Breast epithelium (tissue), 3 donors: ENCODE results near the gene SUCO.

Experiments
- CTCF ChIP-seq, 3 donors: fragments of 450-650 bp; IDR thresholded peaks; one replicate each; pipeline ENCODE4 v1.5.1; 2016 to 2017; ENCODE audit warnings: antibody characterized with exemption in 3 of 3, mild to moderate bottlenecking in 3 of 3, moderate library complexity in 3 of 3
- POLR2A ChIP-seq: fragments of 450-650 bp; IDR thresholded peaks from one replicate; pipeline ENCODE4 v1.6.1; 2016; ENCODE audit warnings: antibody characterized with exemption, mild to moderate bottlenecking, moderate library complexity

GRCh38 chr1:172609528-172609927 lies 76.6 kb downstream of the SUCO start:
- TF ChIP-seq CTCF (IDR thresholded peaks at IDR 0.05) (no peak), POLR2A (no peak)
